Endodermal cell (in vitro differentiated cells): Measurements from ENCODE around the gene HDAC4. TPM values are rescaled to one million over a fixed set of nuclear protein-coding genes. Genes with fewer than 3 reads are reported as not detected.

Experiments
- DNase-seq: peaks from one replicate; pipeline ENCODE4 v3.0.0-alpha.2; 2017
- H3K27ac ChIP-seq: 2 replicates; pipeline ENCODE4 v1.5.1; 2013; ENCODE audit warnings: mild to moderate bottlenecking, low read depth, low read length, moderate library complexity
- H3K27me3 ChIP-seq: 2 replicates; pipeline ENCODE4 v1.6.1; 2013; ENCODE audit warnings: mild to moderate bottlenecking, low read length, moderate library complexity; ENCODE audit not compliant: insufficient read depth, control insufficient read depth, poor library complexity, severe bottlenecking
- H3K36me3 ChIP-seq: 2 replicates; pipeline ENCODE4 v1.7.0; 2013; ENCODE audit warnings: mild to moderate bottlenecking, low read length, moderate library complexity; ENCODE audit not compliant: control insufficient read depth, insufficient read depth
- H3K4me1 ChIP-seq: one replicate; pipeline ENCODE4 v1.7.0; 2013; ENCODE audit warnings: low read length; ENCODE audit not compliant: control insufficient read depth, insufficient read depth
- H3K4me3 ChIP-seq: 2 replicates; pipeline ENCODE4 v1.5.1; 2013; ENCODE audit warnings: mild to moderate bottlenecking, low read length, moderate library complexity
- H3K9ac ChIP-seq: 2 replicates; pipeline ENCODE4 v1.6.1; 2013; ENCODE audit warnings: mild to moderate bottlenecking, low read length, moderate library complexity; ENCODE audit not compliant: poor library complexity, severe bottlenecking; ENCODE audit errors: extremely low read depth
- H3K9me3 ChIP-seq: 2 replicates; pipeline ENCODE4 v1.6.1; 2013; ENCODE audit warnings: mild to moderate bottlenecking, low read length, moderate library complexity; ENCODE audit not compliant: control insufficient read depth
- H3K27ac Mint-ChIP-seq: 2 replicates; pipeline ENCODE4 v1.8.0; 2020; ENCODE audit warnings: mixed read lengths
- H3K27me3 Mint-ChIP-seq: 2 replicates; pipeline ENCODE4 v1.8.0; 2021; ENCODE audit warnings: mild to moderate bottlenecking, mixed read lengths; ENCODE audit not compliant: insufficient read depth
- H3K36me3 Mint-ChIP-seq: 2 replicates; pipeline ENCODE4 v1.8.0; 2020; ENCODE audit warnings: low read depth, mixed read lengths
- H3K4me1 Mint-ChIP-seq: 2 replicates; pipeline ENCODE4 v1.8.0; 2020; ENCODE audit warnings: mixed read lengths
- H3K4me3 Mint-ChIP-seq: 2 replicates; pipeline ENCODE4 v1.8.0; 2020; ENCODE audit warnings: mild to moderate bottlenecking, moderate library complexity, mixed read lengths
- H3K9me3 Mint-ChIP-seq: 2 replicates; pipeline ENCODE4 v1.8.0; 2020; ENCODE audit warnings: mild to moderate bottlenecking, mixed read lengths
- WGBS, 2 experiments: methylation state at CpG; one replicate each; pipeline versions ENCODE4 v1.1.5 to v1.1.7; 2013; ENCODE audit warnings: missing lambda C conversion rate in 2 of 2, mixed read lengths in 1 of 2; ENCODE audit not compliant: insufficient coverage in 1 of 2, insufficient read length in 1 of 2; 5-methylcytosine and 5-hydroxymethylcytosine counted together
- total RNA-seq, 2 donors: library from RNA; stranded (reverse); fragmentation: NEBNext Ultra II Directional in 1 of 2; extraction: Animal tissue kit (Norgen Biotek cat#: 25700) in 1 of 2; gene quantifications; 2 replicates in 1 of 2; 3 replicates in 1 of 2; pipeline ENCODE4 v1.2.1, GENCODE V29; 2021
- TF ChIP-seq, protein P1 (sequence below): fragments of 200-600 bp; sonication (generic); conservative IDR thresholded peaks from 2 replicates; pipeline ENCODE4 v1.5.0; 2021; ENCODE audit warnings: antibody characterized with exemption, mild to moderate bottlenecking

HDAC4 gene
- total RNA-seq, 2 donors from 2014 or later: 45.7 to 51.2 TPM

DNA sequence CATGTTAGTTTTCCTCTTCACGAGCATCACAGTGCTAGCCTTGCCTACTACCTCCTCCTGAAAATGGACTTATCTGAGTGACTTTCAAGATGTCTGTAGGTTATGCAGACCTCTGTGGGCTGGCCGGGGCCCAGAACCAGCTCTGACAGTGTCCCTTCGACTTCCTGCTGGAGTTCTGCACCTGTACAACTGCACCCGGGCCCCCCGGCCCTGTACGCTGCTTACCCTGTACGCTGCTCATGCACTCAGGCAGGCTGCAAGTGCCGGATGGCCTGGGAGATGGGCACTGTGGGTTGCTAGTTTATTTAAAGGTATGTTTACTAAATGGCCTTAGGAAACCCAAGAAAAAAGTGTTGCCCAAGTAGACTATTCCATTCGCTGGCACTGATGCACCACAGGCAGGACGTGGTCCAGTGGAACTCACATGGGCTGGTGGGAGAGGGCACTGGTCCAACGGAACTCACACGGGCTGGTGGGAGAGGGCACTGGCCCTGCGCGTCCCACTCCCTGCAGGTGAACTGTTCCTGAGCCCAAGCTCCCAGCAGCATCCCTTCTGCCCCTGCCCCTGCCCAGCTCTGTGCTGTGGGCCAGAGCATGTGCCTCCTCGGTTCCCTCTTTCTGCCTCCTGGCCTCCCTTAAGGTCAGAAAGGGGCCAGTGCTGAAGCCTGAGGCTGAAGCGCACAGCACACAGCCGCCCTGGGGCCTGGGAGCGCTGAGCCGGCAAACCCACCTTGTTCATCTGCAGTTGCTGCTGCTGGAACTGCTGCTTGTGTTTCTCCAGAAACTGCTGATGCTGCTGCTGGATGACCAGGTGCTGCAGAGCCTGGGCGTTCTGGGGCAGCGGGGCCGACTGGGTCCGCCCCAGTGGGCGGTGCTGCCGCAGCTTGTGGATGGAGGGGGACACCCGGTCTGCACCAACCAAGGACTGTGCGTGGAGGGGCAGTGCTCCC lies 274.8 kb downstream of the HDAC4 start:
- no peak for DNase-seq
- peaks cover 33% of the 10 kb centered on the region for H3K36me3 Mint-ChIP-seq
- H3K27ac ChIP-seq: no peak overlapping the region
- H3K36me3 ChIP-seq: peaks cover 17% of the 10 kb centered on the region
- no peak overlapping the region for H3K27ac Mint-ChIP-seq
- peaks cover 5% of the 10 kb centered on the region for H3K9me3 ChIP-seq
- H3K9me3 Mint-ChIP-seq: peaks cover 6% of the 10 kb centered on the region
- TF ChIP-seq, protein P1, sequence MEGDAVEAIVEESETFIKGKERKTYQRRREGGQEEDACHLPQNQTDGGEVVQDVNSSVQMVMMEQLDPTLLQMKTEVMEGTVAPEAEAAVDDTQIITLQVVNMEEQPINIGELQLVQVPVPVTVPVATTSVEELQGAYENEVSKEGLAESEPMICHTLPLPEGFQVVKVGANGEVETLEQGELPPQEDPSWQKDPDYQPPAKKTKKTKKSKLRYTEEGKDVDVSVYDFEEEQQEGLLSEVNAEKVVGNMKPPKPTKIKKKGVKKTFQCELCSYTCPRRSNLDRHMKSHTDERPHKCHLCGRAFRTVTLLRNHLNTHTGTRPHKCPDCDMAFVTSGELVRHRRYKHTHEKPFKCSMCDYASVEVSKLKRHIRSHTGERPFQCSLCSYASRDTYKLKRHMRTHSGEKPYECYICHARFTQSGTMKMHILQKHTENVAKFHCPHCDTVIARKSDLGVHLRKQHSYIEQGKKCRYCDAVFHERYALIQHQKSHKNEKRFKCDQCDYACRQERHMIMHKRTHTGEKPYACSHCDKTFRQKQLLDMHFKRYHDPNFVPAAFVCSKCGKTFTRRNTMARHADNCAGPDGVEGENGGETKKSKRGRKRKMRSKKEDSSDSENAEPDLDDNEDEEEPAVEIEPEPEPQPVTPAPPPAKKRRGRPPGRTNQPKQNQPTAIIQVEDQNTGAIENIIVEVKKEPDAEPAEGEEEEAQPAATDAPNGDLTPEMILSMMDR: no peak
- H3K27me3 ChIP-seq: no peaks in the 10 kb centered on the region
- no peaks in the 10 kb centered on the region for H3K27me3 Mint-ChIP-seq
- H3K4me3 Mint-ChIP-seq: no peak overlapping the region
- no peak overlapping the region for H3K9ac ChIP-seq
- H3K4me1 ChIP-seq: no peaks in the 10 kb centered on the region
- WGBS, 2 experiments: 95 to 96% methylated on average over 23 to 27 of the region's 27 CpGs
- H3K4me1 Mint-ChIP-seq: no peaks in the 10 kb centered on the region
- H3K4me3 ChIP-seq: no peak overlapping the region

DNA sequence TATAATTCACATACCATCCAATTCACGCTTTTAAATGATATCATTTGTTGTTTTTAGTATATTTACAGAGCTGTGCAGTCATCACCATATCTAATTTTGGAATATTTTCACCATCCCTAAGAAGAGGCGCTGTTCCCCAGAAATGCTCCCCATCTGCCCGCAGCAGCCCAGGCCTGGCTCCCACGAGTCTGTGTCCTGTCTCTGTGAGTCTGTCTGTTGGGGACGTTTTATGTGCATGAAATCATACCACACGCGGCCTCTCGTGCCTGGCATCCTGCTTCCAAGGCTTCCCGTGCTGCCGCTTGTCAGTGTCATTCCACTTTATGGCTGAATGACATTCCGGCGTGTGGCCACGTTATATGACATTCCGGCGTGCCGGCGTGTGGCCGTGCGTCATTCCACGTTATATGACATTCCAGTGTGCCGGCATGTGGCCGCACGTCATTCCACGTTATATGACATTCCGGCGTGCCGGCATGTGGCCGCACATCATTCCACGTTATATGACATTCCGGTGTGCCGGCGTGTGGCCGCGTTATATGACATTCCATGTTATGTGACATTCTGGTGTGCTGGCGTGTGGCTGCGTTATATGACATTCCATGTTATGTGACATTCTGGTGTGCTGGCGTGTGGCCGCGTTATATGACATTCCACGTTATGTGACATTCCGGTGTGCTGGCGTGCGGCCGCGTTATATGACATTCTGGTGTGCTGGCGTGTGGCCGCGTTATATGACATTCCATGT lies 276.5 kb downstream of the HDAC4 start:
- H3K27me3 Mint-ChIP-seq: no peaks in the 10 kb centered on the region
- no peak overlapping the region for H3K27ac Mint-ChIP-seq
- H3K9me3 Mint-ChIP-seq: peaks cover 6% of the 10 kb centered on the region
- Histone ChIP-seq H3K36me3 (peaks cover 17% of the 10 kb centered on the region), H3K9ac (no peak overlapping the region), H3K27me3 (no peaks in the 10 kb centered on the region), H3K27ac (no peak overlapping the region), H3K4me3 (no peak overlapping the region), H3K9me3 (peaks cover 5% of the 10 kb centered on the region), H3K4me1 (peaks cover 1% of the 10 kb centered on the region)
- WGBS, 2 experiments: 94% methylated on average over 38 to 47 of the region's 48 CpGs
- no peaks in the 10 kb centered on the region for H3K4me1 Mint-ChIP-seq
- H3K4me3 Mint-ChIP-seq: no peak overlapping the region
- peaks cover 33% of the 10 kb centered on the region for H3K36me3 Mint-ChIP-seq
- TF ChIP-seq, protein P1: no peak
- DNase-seq: no peak

DNA sequence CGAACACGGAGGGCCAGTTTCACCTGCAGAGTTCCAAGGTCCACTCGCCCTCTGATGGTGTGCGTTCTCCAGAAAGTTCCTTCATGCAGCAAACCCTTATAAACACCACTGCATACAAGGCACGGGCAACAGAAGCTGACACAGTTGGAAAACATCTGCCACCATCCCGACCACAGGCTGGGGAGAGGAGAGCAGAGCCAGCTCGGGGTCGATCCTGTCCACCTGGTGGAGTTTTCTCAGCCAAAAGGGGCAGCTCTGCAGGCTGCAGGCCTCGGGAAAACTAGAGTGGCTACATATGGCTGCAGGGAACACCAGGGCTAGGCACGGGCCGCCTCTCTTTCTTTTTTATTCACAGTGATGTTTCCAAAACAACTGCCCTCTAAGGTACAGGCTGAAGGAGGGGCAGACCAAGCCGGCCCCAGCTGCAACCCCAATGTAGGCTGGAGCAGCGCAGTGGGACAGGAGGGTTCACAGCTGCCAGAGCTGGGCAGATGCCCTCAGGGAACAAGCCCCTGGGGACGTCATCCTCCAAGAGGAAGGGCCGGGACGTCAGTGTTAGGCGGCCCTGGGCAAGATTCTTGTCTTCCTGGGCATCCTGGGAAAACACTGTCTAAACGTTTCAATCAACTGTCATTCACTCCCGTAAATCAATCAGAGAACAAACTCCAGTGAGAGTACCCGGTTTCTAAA lies 278.3 kb downstream of the HDAC4 start:
- H3K36me3 ChIP-seq: peaks cover 17% of the 10 kb centered on the region
- 93 to 94% methylated on average over 16 to 20 of the region's 20 CpGs for WGBS, 2 experiments
- H3K9me3 Mint-ChIP-seq: peaks cover 6% of the 10 kb centered on the region
- no peaks in the 10 kb centered on the region for H3K4me1 Mint-ChIP-seq
- H3K36me3 Mint-ChIP-seq: peaks cover 30% of the 10 kb centered on the region
- H3K27me3 Mint-ChIP-seq: no peaks in the 10 kb centered on the region
- H3K27ac Mint-ChIP-seq: no peak overlapping the region
- DNase-seq: no peak
- TF ChIP-seq, protein P1: no peak
- no peak overlapping the region for H3K4me3 Mint-ChIP-seq
- no peak overlapping the region for H3K9ac ChIP-seq
- H3K4me3 ChIP-seq: no peak overlapping the region
- peaks cover 5% of the 10 kb centered on the region for H3K9me3 ChIP-seq
- H3K27me3 ChIP-seq: no peaks in the 10 kb centered on the region
- no peak overlapping the region for H3K27ac ChIP-seq
- peaks cover 3% of the 10 kb centered on the region for H3K4me1 ChIP-seq
